Omental fat pad (tissue), 4 donors: ENCODE measurements around the gene NECAP2. TPM values are rescaled to one million over a fixed set of nuclear protein-coding genes. Genes with fewer than 3 reads are reported as not detected.

Source experiments
- ATAC-seq: fragments of 150-250 bp; one replicate; pipeline ENCODE4 v1.9.1; 2016; ENCODE audit warnings: mild to moderate bottlenecking, moderate library complexity; ENCODE audit not compliant: low FRiP score
- DNase-seq: peaks from one replicate; pipeline ENCODE4 v3.0.0-alpha.2; 2019; ENCODE audit warnings: low spot score
- CTCF ChIP-seq, 3 donors: fragments of 450-650 bp; IDR thresholded peaks; one replicate each; pipeline ENCODE4 v1.5.1; 2016 to 2017; ENCODE audit warnings: antibody characterized with exemption in 3 of 3, mild to moderate bottlenecking in 3 of 3, moderate library complexity in 2 of 3
- total RNA-seq, 4 donors: library from RNA; depleted of rRNA; stranded (reverse); fragments of >200 nt; gene quantifications; one replicate each; pipeline ENCODE4 v1.1.0, GENCODE V29; 2016

Gene NECAP2
- total RNA-seq, 4 donors from 2014 or later = 46.9 to 89.5 (median 60.4) TPM

DNA sequence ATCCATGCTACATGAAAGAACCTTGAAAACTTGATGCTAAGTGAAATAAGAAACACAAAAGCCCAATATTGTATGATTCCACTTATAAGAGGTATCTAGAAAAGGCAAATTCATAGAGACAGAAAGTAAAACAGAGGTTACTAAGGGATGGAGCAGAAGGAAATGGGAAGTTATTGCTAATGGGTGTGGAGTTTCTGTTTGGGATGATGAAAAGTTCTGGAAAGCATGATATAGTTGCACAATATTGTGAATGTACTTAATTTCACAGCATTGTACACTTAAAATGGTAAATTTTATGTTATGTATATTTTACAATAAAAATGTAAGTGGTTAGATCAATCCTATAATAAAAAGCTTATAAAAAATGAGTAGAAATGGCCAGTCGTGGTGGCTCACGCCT is 1.6 kb upstream of the NECAP2 start:
- no peak for TF ChIP-seq CTCF (IDR thresholded peaks at IDR 0.05)
- ATAC-seq (no peak), DNase-seq (no peak)

- ATAC-seq (no peak), DNase-seq (no peak)
- TF ChIP-seq CTCF (IDR thresholded peaks at IDR 0.05) = no peak
These were observed 424 bp upstream of the NECAP2 start for GRCh38 chr1:16440131-16440469.

DNA sequence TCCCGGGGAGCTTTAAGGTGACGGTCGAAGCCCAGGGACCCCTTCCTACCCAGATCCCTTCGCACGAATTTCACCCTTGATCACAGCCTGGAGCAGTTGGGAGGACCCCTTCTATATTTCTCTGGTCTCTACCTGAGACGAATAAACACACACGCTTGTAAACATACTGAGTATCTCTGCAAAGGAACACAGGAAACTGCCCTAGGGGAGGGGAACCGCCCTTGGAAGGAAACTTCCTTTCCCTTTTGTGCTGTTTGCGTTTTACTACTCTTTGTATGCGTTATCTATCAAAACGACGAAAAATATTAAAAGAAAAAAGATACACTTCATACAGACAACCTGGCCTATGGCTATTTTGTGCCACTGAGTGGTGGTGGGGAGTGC is 750 bp downstream of the NECAP2 start:
- no peak for ATAC-seq
- no peak for DNase-seq
- TF ChIP-seq CTCF (IDR thresholded peaks at IDR 0.05) = no peak

- no peak for TF ChIP-seq CTCF (IDR thresholded peaks at IDR 0.05)
- ATAC-seq (no peak), DNase-seq (no peak)
These were observed 1.7 kb downstream of the NECAP2 start for GRCh38 chr1:16442265-16442664.

- no peak for DNase-seq
- no peak for TF ChIP-seq CTCF (IDR thresholded peaks at IDR 0.05)
These were observed 2.4 kb downstream of the NECAP2 start for GRCh38 chr1:16442941-16443340.

DNA sequence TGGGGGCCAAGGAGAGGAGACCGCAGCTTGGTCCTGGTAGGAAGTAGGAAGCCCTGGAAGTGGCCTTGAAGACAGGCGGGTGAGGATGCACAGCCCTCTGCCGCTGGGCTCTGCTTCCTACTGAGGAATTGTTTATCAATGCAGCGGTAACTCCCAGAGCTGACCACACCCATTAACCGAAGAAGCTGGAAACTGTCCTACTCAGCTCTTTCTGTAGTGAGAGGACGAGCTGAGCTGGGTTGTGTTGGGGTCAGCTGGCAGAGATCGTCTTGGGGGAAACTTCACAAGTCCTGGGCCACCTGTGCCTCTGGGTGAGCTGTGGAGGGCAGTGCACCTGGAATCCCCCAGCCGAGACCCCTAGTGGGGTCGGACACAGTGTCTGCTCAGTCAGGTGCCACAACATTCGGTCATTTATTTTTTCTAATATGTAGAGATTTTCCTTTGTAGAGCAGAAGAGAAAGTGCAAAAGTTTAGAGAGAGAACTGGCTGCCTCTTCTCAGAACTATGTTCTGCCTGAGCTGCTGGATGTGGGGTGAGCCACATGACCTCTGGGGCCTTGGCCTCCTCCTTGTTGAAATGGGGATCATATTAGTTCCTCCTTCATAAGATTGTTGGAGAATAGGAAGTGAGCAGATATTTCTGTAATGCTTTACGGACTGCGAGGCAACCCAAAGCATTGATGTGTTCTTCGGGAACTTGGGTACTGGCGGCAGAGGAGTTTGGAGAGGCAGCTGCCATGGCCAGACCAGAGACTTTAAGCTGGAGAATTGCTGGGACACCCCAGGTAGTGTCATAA is 3.6 kb downstream of the NECAP2 start:
- no peak for TF ChIP-seq CTCF (IDR thresholded peaks at IDR 0.05)
- ATAC-seq (no peak), DNase-seq (no peak)

More at GRCh38 chr1:16442941-16443340, 2.4 kb downstream of the NECAP2 start:
- ATAC-seq = no peak

DNA sequence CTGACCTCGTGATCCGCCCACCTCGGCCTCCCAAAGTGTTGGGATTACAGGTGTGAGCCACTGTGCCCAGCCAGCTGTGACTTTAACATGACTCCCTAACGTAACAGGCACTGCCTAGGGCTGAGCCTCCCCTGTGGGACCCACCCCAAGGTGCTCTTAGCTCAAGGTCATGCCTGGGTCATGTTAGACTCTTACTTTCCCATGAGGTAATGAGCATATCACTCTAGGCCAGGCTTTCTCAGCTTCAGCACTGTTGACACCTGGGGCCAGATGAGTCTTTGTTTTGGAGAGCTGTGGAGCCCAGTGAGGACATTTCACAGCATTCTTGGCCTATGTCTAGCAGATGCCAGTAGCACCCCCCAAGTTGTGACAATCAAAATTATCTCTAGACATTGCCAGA is 4.5 kb downstream of the NECAP2 start:
- TF ChIP-seq CTCF (IDR thresholded peaks at IDR 0.05) = no peak
- ATAC-seq (no peak), DNase-seq (no peak)
